Neural crest cell (in vitro differentiated cells): ENCODE data around the gene LIM2. TPM values are rescaled to one million over a fixed set of nuclear protein-coding genes. Genes with fewer than 3 reads are reported as not detected.

Experiments used
- DNase-seq: peaks from one replicate; pipeline ENCODE4 v3.0.0; 2021; ENCODE audit warnings: low read depth, mixed read lengths, low spot score
- H3K27ac Mint-ChIP-seq: one replicate; pipeline ENCODE4 v1.8.0; 2021; ENCODE audit warnings: mild to moderate bottlenecking, mixed read lengths; ENCODE audit not compliant: unreplicated experiment
- H3K27me3 Mint-ChIP-seq: 2 replicates; pipeline ENCODE4 v1.8.0; 2021; ENCODE audit warnings: low read depth, mild to moderate bottlenecking, mixed read lengths
- H3K36me3 Mint-ChIP-seq: 2 replicates; pipeline ENCODE4 v1.8.0; 2021; ENCODE audit warnings: low read depth, mild to moderate bottlenecking, mixed read lengths
- H3K4me1 Mint-ChIP-seq: 2 replicates; pipeline ENCODE4 v1.8.0; 2021; ENCODE audit warnings: mixed read lengths
- H3K4me3 Mint-ChIP-seq: one replicate; pipeline ENCODE4 v1.8.0; 2021; ENCODE audit warnings: mild to moderate bottlenecking, mixed read lengths
- H3K9me3 Mint-ChIP-seq: 2 replicates; pipeline ENCODE4 v1.8.0; 2021; ENCODE audit warnings: mixed read lengths
- total RNA-seq: library from RNA; stranded (reverse); gene quantifications from 2 replicates; pipeline ENCODE4 v1.2.1, GENCODE V29; 2021
- TF ChIP-seq, protein P1 (sequence below): fragments of 200-600 bp; sonication (generic); conservative IDR thresholded peaks from 2 replicates; pipeline ENCODE4 v1.5.0; 2021; ENCODE audit warnings: antibody characterized with exemption, mild to moderate bottlenecking

Gene LIM2
- total RNA-seq, 1 donor from 2014 or later: not detected

- TF ChIP-seq, protein P1, sequence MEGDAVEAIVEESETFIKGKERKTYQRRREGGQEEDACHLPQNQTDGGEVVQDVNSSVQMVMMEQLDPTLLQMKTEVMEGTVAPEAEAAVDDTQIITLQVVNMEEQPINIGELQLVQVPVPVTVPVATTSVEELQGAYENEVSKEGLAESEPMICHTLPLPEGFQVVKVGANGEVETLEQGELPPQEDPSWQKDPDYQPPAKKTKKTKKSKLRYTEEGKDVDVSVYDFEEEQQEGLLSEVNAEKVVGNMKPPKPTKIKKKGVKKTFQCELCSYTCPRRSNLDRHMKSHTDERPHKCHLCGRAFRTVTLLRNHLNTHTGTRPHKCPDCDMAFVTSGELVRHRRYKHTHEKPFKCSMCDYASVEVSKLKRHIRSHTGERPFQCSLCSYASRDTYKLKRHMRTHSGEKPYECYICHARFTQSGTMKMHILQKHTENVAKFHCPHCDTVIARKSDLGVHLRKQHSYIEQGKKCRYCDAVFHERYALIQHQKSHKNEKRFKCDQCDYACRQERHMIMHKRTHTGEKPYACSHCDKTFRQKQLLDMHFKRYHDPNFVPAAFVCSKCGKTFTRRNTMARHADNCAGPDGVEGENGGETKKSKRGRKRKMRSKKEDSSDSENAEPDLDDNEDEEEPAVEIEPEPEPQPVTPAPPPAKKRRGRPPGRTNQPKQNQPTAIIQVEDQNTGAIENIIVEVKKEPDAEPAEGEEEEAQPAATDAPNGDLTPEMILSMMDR: no peak
- peak overlapping the region; percentile 99 for H3K4me3 Mint-ChIP-seq
- H3K27ac Mint-ChIP-seq: peak overlapping the region; percentile 99
- no peak for DNase-seq
- no peaks in the 10 kb centered on the region for H3K27me3 Mint-ChIP-seq
- H3K36me3 Mint-ChIP-seq: no peaks in the 10 kb centered on the region
- peaks cover 50% of the 10 kb centered on the region for H3K4me1 Mint-ChIP-seq
- no peaks in the 10 kb centered on the region for H3K9me3 Mint-ChIP-seq
These were observed 20.6 kb downstream of the LIM2 start for GRCh38 chr19:51367255-51367564.

DNA sequence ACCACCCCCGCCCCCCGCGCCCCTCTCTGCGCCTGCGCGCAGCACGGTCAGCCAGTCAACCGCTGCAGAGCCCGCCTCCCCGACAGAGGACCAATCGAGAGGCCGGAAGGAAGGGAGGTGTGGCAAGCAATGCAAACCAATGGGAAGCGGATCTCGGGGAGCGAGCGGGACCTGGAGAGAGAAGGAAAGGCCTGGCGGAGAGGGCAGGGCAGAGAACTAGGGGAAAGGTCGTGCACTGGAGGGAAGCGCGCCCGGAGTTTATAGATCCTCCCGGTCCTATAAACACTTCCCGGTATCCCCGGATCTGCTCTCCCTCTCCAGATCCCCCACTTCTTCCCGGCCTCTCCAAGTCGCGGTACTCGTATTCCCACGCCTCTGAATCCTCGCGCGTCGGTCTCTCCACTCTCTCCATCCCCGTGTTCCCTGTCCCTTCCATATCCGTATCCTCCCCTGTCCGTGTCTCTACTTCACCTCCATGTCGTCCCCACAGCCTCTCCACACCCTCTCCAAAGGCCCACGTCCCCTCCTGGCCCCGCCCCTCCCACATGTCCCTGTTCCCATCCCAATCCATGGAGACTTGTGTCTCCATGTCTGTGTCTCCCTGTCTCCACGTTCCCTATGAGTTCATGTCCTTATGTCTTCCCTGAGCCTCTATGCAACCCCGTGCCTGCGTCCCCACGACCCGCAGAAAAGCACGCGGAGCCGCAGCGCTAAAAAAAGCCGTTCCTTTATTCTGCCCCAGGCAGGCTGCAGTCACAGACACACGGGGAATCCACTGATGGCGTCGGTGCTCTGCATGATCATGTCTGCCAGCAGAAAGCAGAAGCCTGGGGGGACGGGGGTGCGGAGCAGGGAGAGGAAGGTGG lies 21.2 kb downstream of the LIM2 start:
- Mint-ChIP-seq H3K4me3 (peak overlapping the region; percentile 99), H3K9me3 (no peaks in the 10 kb centered on the region), H3K27me3 (no peaks in the 10 kb centered on the region), H3K27ac (peak overlapping the region; percentile 99), H3K4me1 (peaks cover 50% of the 10 kb centered on the region), H3K36me3 (no peaks in the 10 kb centered on the region)
- TF ChIP-seq, protein P1: no peak
- DNase-seq: peak; percentile 92

DNA sequence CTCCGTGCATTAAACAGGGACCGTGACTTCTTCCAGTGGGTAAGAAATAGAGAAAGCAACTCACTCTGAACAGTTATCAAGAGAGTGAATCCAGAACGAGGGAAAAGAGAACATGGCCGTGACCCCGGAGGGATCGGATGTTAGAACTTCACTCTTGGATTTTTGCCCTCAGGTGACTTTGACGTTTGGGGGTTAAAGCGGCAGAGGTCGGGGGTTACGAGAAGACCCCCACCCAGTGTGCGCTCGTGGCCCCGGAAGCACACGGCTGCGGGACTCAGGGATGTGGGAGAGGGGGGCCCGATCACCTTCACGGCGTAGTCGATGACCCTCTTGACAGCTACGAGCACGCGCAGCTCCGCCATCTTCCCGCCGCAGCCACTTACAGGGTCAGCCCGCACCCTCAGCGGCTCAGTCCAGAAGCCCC lies 21.8 kb downstream of the LIM2 start, which contains the start of gene ETFB:
Gene ETFB (minus strand): TSS at position 424 of the 424 bp plus-strand sequence. CDS start 62 bp downstream, at position 362.
- TF ChIP-seq, protein P1: no peak
- Mint-ChIP-seq H3K27me3 (no peaks in the 10 kb centered on the region), H3K27ac (peak within 1 kb of the TSS; percentile 99), H3K4me1 (peaks cover 50% of the 10 kb centered on the region), H3K4me3 (peak within 1 kb of the TSS; percentile 99), H3K36me3 (no peaks in the 10 kb centered on the region), H3K9me3 (no peaks in the 10 kb centered on the region)
- DNase-seq: no peak

GRCh38 chr19:51365211-51365964 lies 22.4 kb downstream of the LIM2 start:
- Mint-ChIP-seq H3K9me3 (no peaks in the 10 kb centered on the region), H3K27me3 (no peaks in the 10 kb centered on the region), H3K4me1 (peaks cover 50% of the 10 kb centered on the region), H3K36me3 (no peaks in the 10 kb centered on the region), H3K4me3 (peak overlapping the region; percentile 99), H3K27ac (peak overlapping the region; percentile 93)
- DNase-seq: no peak
- TF ChIP-seq, protein P1: no peak

GRCh38 chr19:51364200-51365106 lies 23.3 kb downstream of the LIM2 start:
- Mint-ChIP-seq H3K4me1 (peaks cover 50% of the 10 kb centered on the region), H3K27me3 (no peaks in the 10 kb centered on the region), H3K9me3 (no peaks in the 10 kb centered on the region), H3K27ac (peak overlapping the region; percentile 5), H3K36me3 (no peaks in the 10 kb centered on the region), H3K4me3 (peak overlapping the region; percentile 81)
- DNase-seq: no peak
- TF ChIP-seq, protein P1: no peak
